H9 (cell line): Measurements from ENCODE around the gene ST6GALNAC3. TPM values are rescaled to one million over a fixed set of nuclear protein-coding genes. Genes with fewer than 3 reads are reported as not detected.

Source experiments
- DNase-seq: peaks from one replicate; pipeline ENCODE4 v3.0.0-alpha.2; 2017
- H2AFZ ChIP-seq: one replicate; pipeline ENCODE4 v1.6.1; 2013; ENCODE audit warnings: mild to moderate bottlenecking, low read length, control low read depth, moderate library complexity
- H2AK5ac ChIP-seq: 2 replicates; pipeline ENCODE4 v1.6.1; 2013; ENCODE audit warnings: low read length, control low read depth, mixed read lengths; ENCODE audit not compliant: insufficient read length
- H2BK120ac ChIP-seq: one replicate; pipeline ENCODE4 v1.6.1; 2013; ENCODE audit warnings: low read depth, mild to moderate bottlenecking, low read length, control low read depth, inconsistent platforms; ENCODE audit not compliant: poor library complexity, severe bottlenecking
- H2BK12ac ChIP-seq: 2 replicates; pipeline ENCODE4 v1.6.1; 2013; ENCODE audit warnings: low read length, control low read depth, mixed read lengths, low read depth; ENCODE audit not compliant: insufficient read length
- H2BK15ac ChIP-seq: 2 replicates; pipeline ENCODE4 v1.6.1; 2013; ENCODE audit warnings: low read depth, low read length, control low read depth
- H2BK20ac ChIP-seq: one replicate; pipeline ENCODE4 v1.6.1; 2013; ENCODE audit warnings: low read depth, mild to moderate bottlenecking, low read length, control low read depth, inconsistent platforms; ENCODE audit not compliant: poor library complexity, severe bottlenecking
- H2BK5ac ChIP-seq: 2 replicates; pipeline ENCODE4 v1.6.1; 2013; ENCODE audit warnings: low read length, control low read depth, mixed read lengths; ENCODE audit not compliant: insufficient read length
- H3K14ac ChIP-seq: 2 replicates; pipeline ENCODE4 v1.6.1; 2013; ENCODE audit warnings: low read length, control low read depth; ENCODE audit not compliant: insufficient read depth
- H3K18ac ChIP-seq: 2 replicates; pipeline ENCODE4 v1.6.1; 2013; ENCODE audit warnings: low read depth, mild to moderate bottlenecking, mixed read lengths, low read length, control low read depth; ENCODE audit not compliant: insufficient read length
- H3K23ac ChIP-seq: 2 replicates; pipeline ENCODE4 v1.6.1; 2013; ENCODE audit warnings: low read length, control low read depth, mixed read lengths, low read depth; ENCODE audit not compliant: insufficient read length
- H3K23me2 ChIP-seq: 2 replicates; pipeline ENCODE4 v1.6.1; 2013; ENCODE audit warnings: low read depth, mild to moderate bottlenecking, mixed read lengths, low read length, control low read depth; ENCODE audit not compliant: insufficient read length, poor library complexity, severe bottlenecking
- H3K27ac ChIP-seq: 2 replicates; pipeline ENCODE4 v1.5.1; 2013; ENCODE audit warnings: low read length, control low read depth, mixed read lengths, low read depth; ENCODE audit not compliant: insufficient read length
- H3K27me3 ChIP-seq: 2 replicates; pipeline ENCODE4 v1.6.1; 2013; ENCODE audit warnings: low read length, control low read depth, inconsistent platforms; ENCODE audit not compliant: insufficient read depth
- H3K4ac ChIP-seq: 2 replicates; pipeline ENCODE4 v1.6.1; 2013; ENCODE audit warnings: low read depth, mild to moderate bottlenecking, control low read depth, inconsistent platforms, low read length, moderate library complexity
- H3K4me1 ChIP-seq: 2 replicates; pipeline ENCODE4 v1.6.1; 2013; ENCODE audit warnings: low read length, control low read depth, inconsistent platforms; ENCODE audit not compliant: insufficient read depth
- H3K4me2 ChIP-seq: 2 replicates; pipeline ENCODE4 v1.6.1; 2013; ENCODE audit warnings: low read length, control low read depth, mixed read lengths; ENCODE audit not compliant: insufficient read length, insufficient read depth
- H3K56ac ChIP-seq: 2 replicates; pipeline ENCODE4 v1.6.1; 2013; ENCODE audit warnings: low read depth, mild to moderate bottlenecking, mixed read lengths, low read length, control low read depth; ENCODE audit not compliant: insufficient read length
- H3K79me1 ChIP-seq: 2 replicates; pipeline ENCODE4 v1.6.1; 2013; ENCODE audit warnings: low read depth, mild to moderate bottlenecking, moderate library complexity, low read length, control low read depth, inconsistent platforms; ENCODE audit not compliant: insufficient read depth, poor library complexity, severe bottlenecking
- H3K79me2 ChIP-seq: 2 replicates; pipeline ENCODE4 v1.6.1; 2013; ENCODE audit warnings: low read length, control low read depth, inconsistent platforms; ENCODE audit not compliant: insufficient read depth
- H3K9ac ChIP-seq: 2 replicates; pipeline ENCODE4 v1.6.1; 2013; ENCODE audit warnings: low read length, control low read depth, mixed read lengths; ENCODE audit not compliant: insufficient read length; ENCODE audit errors: extremely low read depth
- H3K9me3 ChIP-seq: one replicate; pipeline ENCODE4 v1.6.1; 2013; ENCODE audit warnings: low read depth, low read length, inconsistent platforms; ENCODE audit not compliant: control insufficient read depth
- H3T11ph ChIP-seq: one replicate; pipeline ENCODE4 v1.6.1; 2013; ENCODE audit warnings: mild to moderate bottlenecking, low read length, control low read depth, inconsistent platforms
- H4K20me1 ChIP-seq: one replicate; pipeline ENCODE4 v1.6.1; 2013; ENCODE audit not compliant: control insufficient read depth, insufficient read length, insufficient read depth
- H4K5ac ChIP-seq: 2 replicates; pipeline ENCODE4 v1.6.1; 2013; ENCODE audit warnings: low read depth, mild to moderate bottlenecking, mixed read lengths, low read length, control low read depth; ENCODE audit not compliant: insufficient read length
- H4K8ac ChIP-seq: replicated peaks from 2 replicates; pipeline ENCODE4 v1.6.1; 2013; ENCODE audit warnings: low read length, control low read depth, mixed read lengths, low read depth; ENCODE audit not compliant: insufficient read length
- H4K91ac ChIP-seq: 2 replicates; pipeline ENCODE4 v1.6.1; 2013; ENCODE audit warnings: low read depth, mild to moderate bottlenecking, moderate library complexity, mixed read lengths, low read length, control low read depth; ENCODE audit not compliant: insufficient read length
- H3K27ac Mint-ChIP-seq, 3 experiments: 2 replicates in 2 of 3; 3 replicates in 1 of 3; pipeline ENCODE4 v1.8.0; 2020 to 2021; ENCODE audit warnings: mixed read lengths in 3 of 3, mild to moderate bottlenecking in 1 of 3, moderate library complexity in 1 of 3
- H3K27me3 Mint-ChIP-seq: 2 replicates; pipeline ENCODE4 v1.8.0; 2021; ENCODE audit warnings: low read depth, mild to moderate bottlenecking, moderate library complexity, mixed read lengths
- H3K36me3 Mint-ChIP-seq, 3 experiments: 2 replicates in 2 of 3; 3 replicates in 1 of 3; pipeline ENCODE4 v1.8.0; 2020 to 2021; ENCODE audit warnings: low read depth in 3 of 3, mixed read lengths in 3 of 3; ENCODE audit not compliant: insufficient read depth in 1 of 3
- H3K4me1 Mint-ChIP-seq, 2 experiments: 2 replicates each; pipeline ENCODE4 v1.8.0; 2020; ENCODE audit warnings: mixed read lengths in 2 of 2
- H3K4me3 Mint-ChIP-seq, 2 experiments: 2 replicates in 1 of 2; 3 replicates in 1 of 2; pipeline ENCODE4 v1.8.0; 2020 to 2021; ENCODE audit warnings: mild to moderate bottlenecking in 2 of 2, mixed read lengths in 2 of 2, moderate library complexity in 1 of 2
- H3K9me3 Mint-ChIP-seq, 2 experiments: 2 replicates in 1 of 2; 3 replicates in 1 of 2; pipeline ENCODE4 v1.8.0; 2020; ENCODE audit warnings: mild to moderate bottlenecking in 2 of 2, mixed read lengths in 2 of 2, moderate library complexity in 1 of 2
- total RNA-seq: library from RNA; stranded (reverse); gene quantifications from 2 replicates; pipeline ENCODE4 v1.2.1, GENCODE V29; 2021
- TF ChIP-seq, protein P1 (sequence below): fragments of 200-600 bp; sonication (generic); conservative IDR thresholded peaks from 3 replicates; pipeline ENCODE4 v1.8.0; 2021; ENCODE audit warnings: antibody characterized with exemption, mild to moderate bottlenecking

The ST6GALNAC3 gene
- total RNA-seq, 1 experiment from 2014 or later, result 11.2 TPM

DNA sequence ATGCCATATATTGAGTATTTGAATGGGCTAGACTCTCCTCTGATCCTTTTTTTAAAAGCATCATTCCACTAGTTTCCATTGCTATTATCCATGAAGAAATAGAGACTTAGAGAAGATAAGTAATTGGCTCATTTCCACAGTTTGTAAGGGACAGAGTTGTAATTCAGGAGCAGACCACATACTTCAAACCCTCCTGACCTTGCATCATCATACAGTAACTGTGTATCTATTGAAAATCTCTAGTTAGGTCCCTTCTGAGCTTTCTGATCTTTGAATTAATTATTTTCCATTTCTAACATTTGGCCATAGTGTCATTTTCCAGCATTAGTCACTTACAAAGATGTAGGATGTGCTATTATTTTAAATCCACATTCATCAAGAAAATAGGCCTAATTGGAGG, 406.3 kb downstream of the ST6GALNAC3 start:
- Histone ChIP-seq H2AFZ (no peak overlapping the region), H4K20me1 (no peaks in the 10 kb centered on the region), H3T11ph (no peak overlapping the region), H4K91ac (no peak overlapping the region), H3K4ac (no peak overlapping the region), H3K27ac (no peak overlapping the region), H3K79me1 (no peaks in the 10 kb centered on the region), H3K4me2 (no peak overlapping the region), H2BK15ac (no peak overlapping the region), H2BK5ac (no peak overlapping the region), H3K27me3 (no peaks in the 10 kb centered on the region), H3K4me1 (no peaks in the 10 kb centered on the region), H3K79me2 (no peaks in the 10 kb centered on the region), H3K18ac (no peak overlapping the region), H3K9me3 (no peaks in the 10 kb centered on the region), H2AK5ac (no peak overlapping the region), H2BK20ac (no peak overlapping the region), H3K14ac (no peak overlapping the region), H3K56ac (no peak overlapping the region), H2BK120ac (no peak overlapping the region), H3K23me2 (no peaks in the 10 kb centered on the region), H4K8ac (no peak overlapping the region), H4K5ac (no peak overlapping the region), H2BK12ac (no peak overlapping the region), H3K23ac (no peak overlapping the region), H3K9ac (no peak overlapping the region)
- Mint-ChIP-seq H3K36me3 (peaks cover 0 to 5% (median 3%) of the 10 kb centered on the region in 3 experiments; a peak in 4 of 7 replicates), H3K4me3 (no peak overlapping the region), H3K27me3 (peaks cover 2% of the 10 kb centered on the region; the same call in 1 of the 2 replicates), H3K27ac (no peak overlapping the region), H3K9me3 (peaks cover 5 to 6% of the 10 kb centered on the region in 2 experiments), H3K4me1 (no peaks in the 10 kb centered on the region)
- DNase-seq, result no peak
- TF ChIP-seq, protein P1, sequence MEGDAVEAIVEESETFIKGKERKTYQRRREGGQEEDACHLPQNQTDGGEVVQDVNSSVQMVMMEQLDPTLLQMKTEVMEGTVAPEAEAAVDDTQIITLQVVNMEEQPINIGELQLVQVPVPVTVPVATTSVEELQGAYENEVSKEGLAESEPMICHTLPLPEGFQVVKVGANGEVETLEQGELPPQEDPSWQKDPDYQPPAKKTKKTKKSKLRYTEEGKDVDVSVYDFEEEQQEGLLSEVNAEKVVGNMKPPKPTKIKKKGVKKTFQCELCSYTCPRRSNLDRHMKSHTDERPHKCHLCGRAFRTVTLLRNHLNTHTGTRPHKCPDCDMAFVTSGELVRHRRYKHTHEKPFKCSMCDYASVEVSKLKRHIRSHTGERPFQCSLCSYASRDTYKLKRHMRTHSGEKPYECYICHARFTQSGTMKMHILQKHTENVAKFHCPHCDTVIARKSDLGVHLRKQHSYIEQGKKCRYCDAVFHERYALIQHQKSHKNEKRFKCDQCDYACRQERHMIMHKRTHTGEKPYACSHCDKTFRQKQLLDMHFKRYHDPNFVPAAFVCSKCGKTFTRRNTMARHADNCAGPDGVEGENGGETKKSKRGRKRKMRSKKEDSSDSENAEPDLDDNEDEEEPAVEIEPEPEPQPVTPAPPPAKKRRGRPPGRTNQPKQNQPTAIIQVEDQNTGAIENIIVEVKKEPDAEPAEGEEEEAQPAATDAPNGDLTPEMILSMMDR, result no peak
